DMS153 treated with DMSO at 0.1 percent for 48 hours (cell line): Measurements from ENCODE around the gene COL5A2.
A peak's percentile ranks its signal among the peaks of the same experiment; 100 is the strongest.

ENCODE experiments used
- DNase-seq: peaks from one replicate; lab custom pipeline; 2025; ENCODE audit not compliant: unreplicated experiment; lab: John Stamatoyannopoulos, UW

The COL5A2 gene

GRCh38 chr2:189010536-189010935 lies 169.0 kb downstream of the COL5A2 start:
- no peak for DNase-seq

- no peak for DNase-seq
These were observed 170.9 kb downstream of the COL5A2 start for GRCh38 chr2:189008555-189009262.

DNA sequence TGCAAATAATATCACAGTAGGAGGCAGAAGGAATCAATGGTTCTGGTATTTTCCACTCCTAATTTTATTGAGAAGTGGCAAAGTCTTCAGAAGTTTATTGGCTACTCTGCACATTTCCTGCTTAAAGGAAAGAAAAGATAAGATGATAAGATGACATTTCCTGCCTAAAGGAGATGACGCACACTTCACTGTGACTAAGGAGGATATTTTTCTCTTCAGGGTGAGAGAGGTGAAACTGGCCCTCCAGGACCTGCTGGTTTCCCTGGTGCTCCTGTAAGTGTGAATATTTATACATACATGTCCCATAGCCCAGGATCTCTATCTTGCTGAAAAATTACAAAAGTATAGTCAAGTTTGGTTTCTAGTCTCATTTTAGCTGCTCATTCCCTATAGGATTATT lies 177.5 kb downstream of the COL5A2 start:
- DNase-seq, result no peak

DNA sequence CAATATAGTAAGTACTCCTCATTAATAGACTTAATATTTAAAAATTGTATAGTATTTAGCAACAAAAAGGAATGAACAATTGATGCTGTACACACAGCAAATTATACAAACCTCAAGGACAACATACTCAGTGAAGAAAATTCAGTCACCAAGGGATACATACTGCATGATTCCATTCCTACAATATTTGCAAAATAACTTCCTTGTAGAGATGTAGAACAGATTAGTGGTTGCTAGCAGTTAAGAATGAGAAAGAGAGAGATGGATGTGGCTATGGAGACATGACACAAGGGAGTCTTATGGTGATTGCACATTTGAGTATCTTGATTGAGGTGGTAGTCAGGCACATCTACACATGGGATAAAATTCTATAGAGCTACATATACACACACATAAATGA lies 179.3 kb downstream of the COL5A2 start:
- DNase-seq, result no peak

DNA sequence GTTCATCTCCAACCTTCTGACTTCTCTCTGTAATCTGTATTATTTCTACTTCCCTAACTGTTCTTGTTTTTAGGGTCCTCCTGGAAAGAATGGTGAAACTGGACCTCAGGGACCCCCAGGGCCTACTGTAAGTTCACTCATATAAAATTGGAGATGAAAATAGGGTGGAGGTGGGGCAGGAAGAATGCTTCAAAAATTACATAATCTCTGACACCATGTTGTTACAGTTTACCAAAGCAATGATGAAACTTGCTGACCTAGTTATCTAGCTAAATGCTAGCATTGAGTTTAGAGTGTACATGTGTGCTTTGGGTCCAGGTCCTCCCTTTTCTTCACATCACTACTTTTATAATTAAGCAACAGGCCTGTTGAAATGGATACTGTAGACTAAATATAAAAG lies 182.3 kb downstream of the COL5A2 start:
- no peak for DNase-seq

DNA sequence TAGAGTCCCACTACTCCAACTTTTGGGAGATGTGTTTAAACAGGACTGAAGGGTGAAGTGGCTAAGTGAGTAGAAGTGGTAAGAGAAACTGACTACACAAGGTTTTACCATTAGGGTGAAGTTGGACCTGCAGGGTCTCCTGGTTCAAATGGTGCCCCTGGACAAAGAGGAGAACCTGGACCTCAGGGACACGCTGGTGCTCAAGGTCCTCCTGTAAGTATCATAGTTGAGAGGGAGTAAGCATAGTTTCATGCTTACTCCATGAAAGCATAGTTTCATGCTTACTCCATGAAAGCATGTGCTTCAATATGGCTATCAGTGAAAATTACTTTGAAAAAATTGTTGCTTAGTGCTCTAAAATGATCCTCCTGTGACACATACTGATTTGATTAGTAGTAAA lies 186.3 kb downstream of the COL5A2 start:
- DNase-seq, result no peak

GRCh38 chr2:188986839-188987238 lies 192.7 kb downstream of the COL5A2 start:
- DNase-seq, result no peak

GRCh38 chr2:188984680-188985079 lies 194.9 kb downstream of the COL5A2 start:
- no peak for DNase-seq

DNA sequence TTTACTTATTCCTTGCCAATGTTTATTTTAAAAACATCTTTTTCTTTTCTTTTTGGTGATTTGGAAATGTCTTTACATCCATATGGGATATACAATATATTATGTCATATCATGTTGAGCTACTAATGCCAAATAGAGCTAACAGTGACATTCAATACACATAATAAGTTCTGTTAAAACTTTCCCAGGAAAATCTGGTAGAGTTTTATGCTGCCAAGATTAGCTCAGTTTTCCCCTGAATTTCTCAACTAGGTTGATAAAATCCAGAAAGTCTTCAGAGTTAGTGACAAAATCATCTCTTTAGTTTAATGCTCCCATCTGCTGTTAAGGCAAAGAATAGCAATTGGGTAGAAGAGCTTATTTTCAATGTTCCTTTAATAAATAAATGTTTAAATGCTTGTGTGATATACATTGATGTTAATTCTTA lies 195.5 kb downstream of the COL5A2 start:
- peak; percentile 8 for DNase-seq

DNA sequence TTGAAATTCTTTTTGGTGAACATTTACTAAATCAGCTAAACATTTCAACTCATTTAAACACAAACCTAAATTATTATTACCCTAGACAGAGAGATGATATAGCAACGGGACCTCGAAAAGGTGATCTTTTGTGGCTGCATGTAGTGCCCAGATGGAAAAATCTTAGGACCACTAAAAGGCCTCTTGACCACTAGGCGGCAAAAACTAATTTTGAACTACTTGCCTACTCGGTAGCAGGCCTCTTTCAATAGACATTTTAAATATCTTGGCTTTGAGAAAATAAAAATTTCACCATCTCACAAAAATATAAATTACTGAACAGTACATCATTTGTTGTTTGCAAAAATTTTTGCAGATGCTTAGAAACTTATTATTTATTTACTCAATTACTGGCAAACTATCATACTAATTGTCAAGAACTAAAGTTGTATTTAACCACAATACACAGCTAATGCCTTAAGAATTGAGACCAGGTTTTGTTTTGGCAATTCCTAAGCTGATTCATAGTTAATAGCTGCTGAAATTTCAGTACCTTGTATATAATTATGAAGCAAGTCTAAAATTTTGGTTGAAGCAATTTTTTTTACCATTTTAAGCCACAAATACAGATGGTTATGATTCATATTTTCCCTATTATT lies 196.0 kb downstream of the COL5A2 start:
- no peak for DNase-seq
